Measurements from ENCODE around the gene LOXL4.

The LOXL4 gene

GRCh38 chr10:98294270-98294627 lies 26.3 kb upstream of the LOXL4 start:
- DNase-seq = no peak

DNA sequence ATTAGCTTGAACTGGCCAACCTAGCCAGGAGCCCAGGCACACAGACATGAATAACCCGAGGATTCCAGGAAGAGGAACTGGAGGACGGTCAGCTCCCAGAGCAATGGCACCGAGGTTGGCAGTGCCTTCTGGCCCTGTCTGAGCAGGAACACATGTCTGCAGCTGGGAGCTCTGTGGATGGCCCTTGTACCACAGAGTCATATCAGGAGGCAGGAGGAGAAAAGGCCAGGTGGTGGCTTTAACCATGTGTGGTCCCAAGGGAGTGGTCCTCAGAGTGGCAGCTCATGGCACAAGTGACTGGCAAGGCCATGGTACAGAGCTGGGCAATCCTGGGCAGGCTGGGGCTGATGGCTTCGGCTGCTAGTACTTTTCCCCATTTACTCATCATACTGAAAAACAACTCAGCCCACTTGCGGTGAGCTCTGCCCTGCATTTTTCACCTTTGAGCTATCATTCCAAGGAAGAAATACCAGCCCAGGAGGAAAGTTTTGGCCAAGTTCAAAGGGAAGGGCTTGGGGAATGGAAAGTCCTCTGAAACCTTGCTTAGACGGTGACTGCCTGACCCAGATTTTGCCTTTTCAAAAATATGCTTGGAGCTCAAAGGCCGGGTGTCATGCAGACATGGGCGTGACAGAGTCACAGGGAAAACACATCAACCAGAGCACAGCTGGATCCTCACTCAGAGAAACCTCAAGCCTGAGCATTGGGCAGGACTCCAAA lies 25.7 kb upstream of the LOXL4 start:
- no peak for DNase-seq

- DNase-seq = no peak
These were observed 25.0 kb upstream of the LOXL4 start for GRCh38 chr10:98292971-98293370.

GRCh38 chr10:98289802-98290209 lies 21.8 kb upstream of the LOXL4 start:
- no peak for DNase-seq

GRCh38 chr10:98287321-98287720 lies 19.3 kb upstream of the LOXL4 start:
- DNase-seq = no peak

DNA sequence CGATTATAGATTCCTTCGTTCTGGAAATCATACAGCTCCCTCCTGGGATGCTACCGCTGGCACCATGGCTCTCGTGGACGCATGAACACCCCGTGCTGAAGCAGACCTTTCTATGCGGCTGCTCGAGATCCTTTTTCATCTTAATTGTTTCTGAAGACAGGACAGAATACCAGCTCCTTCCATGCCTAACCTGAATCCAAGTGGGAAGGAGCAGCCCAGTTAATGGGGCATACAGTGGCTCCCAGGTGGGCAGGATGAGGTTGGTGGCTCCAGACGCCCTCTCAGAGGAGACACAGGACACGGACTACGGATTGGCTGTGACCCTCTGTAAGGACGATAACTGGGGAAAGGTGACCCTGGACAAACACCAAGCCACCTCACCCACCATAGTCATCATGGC lies 18.4 kb upstream of the LOXL4 start:
- DNase-seq = no peak

GRCh38 chr10:98285416-98285815 lies 17.4 kb upstream of the LOXL4 start:
- DNase-seq = no peak

- no peak for DNase-seq
These were observed 8.3 kb upstream of the LOXL4 start for GRCh38 chr10:98276311-98276710.

GRCh38 chr10:98274562-98274961 lies 6.6 kb upstream of the LOXL4 start:
- no peak for DNase-seq

DNA sequence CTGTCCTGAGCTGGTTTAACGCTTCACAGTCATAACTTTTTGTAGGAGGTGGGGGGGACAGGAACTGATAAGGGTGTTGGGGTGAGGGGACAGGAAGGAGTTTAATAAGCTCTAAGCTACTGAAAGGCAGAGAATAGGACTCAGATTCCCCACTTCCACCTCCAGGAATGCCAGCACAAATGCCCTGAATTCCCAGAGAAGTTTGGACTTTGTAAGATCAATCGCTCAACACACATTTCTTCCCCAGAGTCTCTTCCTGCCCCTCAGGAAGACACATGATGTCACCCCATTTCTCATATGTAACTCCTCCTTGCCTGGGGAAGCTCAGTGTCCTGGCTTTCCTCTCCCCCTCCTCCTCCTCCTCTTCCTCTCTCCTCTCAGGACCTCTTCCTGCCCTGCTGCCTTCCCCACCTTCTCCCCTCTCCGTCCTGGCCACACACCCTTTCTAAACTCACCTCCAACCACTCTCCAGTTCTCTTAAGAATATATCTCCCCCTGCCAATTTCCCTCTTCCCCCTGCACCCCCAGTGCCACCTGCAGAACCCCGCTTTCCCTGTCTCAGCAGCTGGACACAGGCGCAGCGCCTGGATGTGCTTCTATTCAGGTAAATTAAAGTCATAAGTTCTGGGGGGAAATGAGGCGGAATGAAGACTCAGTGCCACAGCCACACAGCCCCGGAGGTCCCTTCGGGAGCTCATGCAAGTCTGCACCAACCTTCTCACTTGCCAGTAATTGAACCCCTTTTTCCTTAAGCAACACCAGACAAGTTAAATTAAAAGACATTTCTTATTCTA lies 5.3 kb upstream of the LOXL4 start:
- DNase-seq = no peak

DNA sequence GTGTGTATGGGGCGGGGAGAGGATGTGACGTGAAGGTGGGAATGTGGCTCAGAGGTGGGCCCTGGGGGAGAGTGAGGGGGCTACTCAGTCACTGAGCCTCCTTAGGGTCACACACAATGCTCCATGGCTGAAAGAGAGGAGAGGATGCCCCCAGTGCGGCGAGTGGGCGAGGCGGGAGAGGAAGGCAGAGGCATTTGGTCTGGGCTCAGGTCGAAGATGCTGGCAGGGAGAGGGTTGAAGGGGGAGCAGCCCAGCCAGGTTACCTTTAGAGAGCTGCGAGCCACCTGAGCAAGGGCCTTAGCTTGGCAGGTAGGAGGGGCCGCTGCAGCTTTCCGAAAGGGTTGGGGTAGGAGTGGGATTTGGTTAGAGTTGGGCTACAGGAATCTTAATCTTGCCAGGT lies 4.7 kb upstream of the LOXL4 start:
- DNase-seq = no peak

DNA sequence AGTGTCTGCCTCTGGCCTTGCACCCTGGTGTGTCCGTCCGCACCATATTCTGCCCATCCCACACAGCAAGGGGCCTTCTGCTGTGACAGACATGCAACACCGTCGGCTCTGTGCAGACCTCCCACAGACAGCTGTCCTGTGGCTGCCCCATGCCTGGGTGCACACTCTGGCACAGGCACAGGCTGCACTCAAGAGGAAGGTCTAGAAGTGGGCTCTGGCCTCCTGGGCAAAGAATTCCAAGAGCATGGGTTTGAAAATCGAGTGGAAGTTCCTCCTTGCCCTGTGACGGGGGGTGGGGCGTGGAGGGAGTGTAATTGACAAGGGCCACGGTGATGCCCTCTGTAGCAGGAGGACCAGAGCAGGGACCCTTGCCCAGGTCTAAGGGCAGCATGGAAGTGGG lies 4.3 kb upstream of the LOXL4 start:
- no peak for DNase-seq

DNA sequence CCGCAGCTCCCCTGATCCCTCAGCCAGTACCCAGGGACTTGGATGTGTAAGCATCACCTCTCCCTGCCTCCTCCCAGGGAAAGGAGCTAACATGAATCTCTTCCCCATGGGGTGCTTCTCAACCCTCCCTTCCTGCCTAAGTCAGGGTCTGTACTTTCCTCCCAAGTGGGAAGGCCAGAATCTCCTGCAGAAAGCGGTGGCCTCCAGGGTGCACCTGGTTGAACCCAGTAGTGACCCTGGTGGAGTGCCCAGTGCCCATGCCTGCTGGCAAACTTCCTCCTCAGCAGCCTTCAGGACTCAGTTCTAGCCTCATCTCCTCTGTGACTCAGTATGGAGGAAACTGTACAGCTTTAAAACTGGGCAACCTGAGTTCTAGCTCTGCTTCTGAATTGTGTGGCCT lies 2.8 kb upstream of the LOXL4 start:
- no peak for DNase-seq

- no peak for DNase-seq
These were observed 2.2 kb upstream of the LOXL4 start for GRCh38 chr10:98270073-98270740.

GRCh38 chr10:98269435-98269912 lies 1.5 kb upstream of the LOXL4 start:
- DNase-seq = no peak

GRCh38 chr10:98268694-98269431 lies 869 bp upstream of the LOXL4 start:
- no peak for DNase-seq

- DNase-seq = no peak
These were observed 713 bp downstream of the LOXL4 start for GRCh38 chr10:98267069-98267893.

- DNase-seq = no peak
These were observed 1.3 kb downstream of the LOXL4 start for GRCh38 chr10:98266647-98267046.

DNA sequence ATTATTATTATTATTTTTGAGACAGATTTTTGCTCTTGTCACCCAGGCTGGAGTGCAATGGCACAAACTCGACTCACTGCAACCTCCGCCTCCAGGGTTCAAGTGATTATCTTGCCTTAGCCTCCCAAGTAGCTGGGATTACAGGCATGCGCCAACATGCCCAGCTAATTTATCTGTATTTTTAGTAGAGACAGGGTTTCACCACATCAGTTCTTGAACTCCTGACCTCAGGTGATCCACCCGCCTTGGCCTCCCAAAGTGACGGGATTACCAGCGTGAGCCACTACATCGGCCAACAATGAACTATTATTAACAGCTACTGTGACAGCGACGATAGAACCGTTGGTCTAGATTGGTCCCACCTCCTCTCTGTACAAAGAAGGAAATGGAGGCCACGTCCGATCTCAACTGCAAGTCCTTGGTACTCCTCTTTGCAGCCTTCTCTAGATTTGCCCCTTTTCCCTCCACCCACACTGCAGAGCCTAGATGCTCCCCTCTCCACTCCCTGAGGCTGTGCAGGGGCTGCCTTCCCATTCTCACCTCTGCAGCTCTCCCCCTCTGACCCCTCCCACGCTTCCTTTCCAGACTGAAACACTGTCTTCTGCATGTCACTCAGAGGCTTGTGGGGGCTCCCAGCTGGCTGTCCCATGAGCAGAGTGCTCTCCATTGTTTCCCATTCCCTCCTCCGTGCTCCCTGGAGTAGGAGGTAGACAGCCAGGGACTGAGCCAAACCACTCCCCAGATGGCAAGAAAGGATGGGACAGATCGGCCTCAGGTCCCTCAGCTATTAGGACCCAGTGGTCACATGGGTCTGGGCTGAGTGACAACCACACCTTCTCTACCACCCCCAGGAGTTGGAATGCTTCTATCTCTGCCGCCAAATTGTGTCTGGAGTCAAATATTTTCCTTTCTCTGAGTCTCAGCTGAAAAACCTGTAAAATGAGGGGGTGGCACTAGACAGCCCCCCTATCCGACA lies 2.3 kb downstream of the LOXL4 start:
- no peak for DNase-seq

DNA sequence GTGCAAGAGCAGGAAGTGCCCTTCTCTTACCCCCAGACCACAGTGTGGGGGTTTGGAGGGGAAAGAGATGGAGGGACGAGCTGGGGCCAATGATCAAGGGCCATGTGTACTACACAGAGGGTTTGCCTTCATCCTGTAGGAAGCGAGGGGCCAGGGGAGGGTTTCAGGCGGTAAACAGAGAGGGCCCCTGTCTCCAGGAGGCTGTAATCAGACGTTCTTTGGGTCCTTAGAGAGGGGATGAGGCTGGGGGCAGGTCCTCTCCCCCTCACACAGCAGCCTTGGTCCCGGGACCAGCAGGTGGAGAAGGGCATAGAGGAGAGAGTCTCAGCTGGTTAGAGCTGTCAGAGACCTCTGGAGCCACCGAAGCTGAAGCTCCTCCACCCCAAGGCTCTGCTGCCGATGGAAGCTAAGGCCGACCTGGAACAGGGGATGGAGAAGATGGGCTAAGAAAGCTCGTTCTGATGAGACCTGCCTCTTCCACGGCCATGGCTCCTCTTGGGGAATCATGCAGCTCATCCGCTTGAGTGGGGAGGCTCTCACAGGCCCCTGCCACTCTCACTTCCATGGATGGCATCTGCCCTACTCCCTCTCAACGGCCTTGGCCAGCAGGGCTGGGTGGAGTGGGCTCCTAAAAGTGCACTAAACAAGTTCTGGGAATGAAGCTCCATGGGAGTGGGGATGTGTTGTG lies 3.5 kb downstream of the LOXL4 start:
- DNase-seq = no peak

All from inflammatory macrophage treated with lipopolysaccharide for 4 hours (primary cell).